Measurements from ENCODE around the gene NUDT4. TPM values are rescaled to one million over a fixed set of nuclear protein-coding genes. Genes with fewer than 3 reads are reported as not detected.
A peak's percentile ranks its signal among the peaks of the same experiment; 100 is the strongest.
"Not testable (repeated sequence)": the region's sequence is repeated elsewhere in the genome, so short reads cannot be mapped to it uniquely, and the experiment has no call there.

The NUDT4 gene
- total RNA-seq, 1 experiment from 2014 or later, result 38.3 TPM

- DNase-seq (ENCODE audit: low read depth), result no peak
These were observed 11.3 kb upstream of the NUDT4 start for GRCh38 chr12:93366422-93366821.

GRCh38 chr12:93368766-93369165, 9.0 kb upstream of the NUDT4 start:
- no peak for DNase-seq (ENCODE audit: low read depth)

- no peak for DNase-seq (ENCODE audit: low read depth)
These were observed 8.2 kb upstream of the NUDT4 start for GRCh38 chr12:93369505-93369904.

GRCh38 chr12:93370947-93371346, 6.8 kb upstream of the NUDT4 start:
- no peak for DNase-seq (ENCODE audit: low read depth)

- DNase-seq (ENCODE audit: low read depth), result no peak
These were observed 3.6 kb upstream of the NUDT4 start for GRCh38 chr12:93373961-93374656.

GRCh38 chr12:93375906-93376305, 1.8 kb upstream of the NUDT4 start:
- no peak for DNase-seq (ENCODE audit: low read depth)

- DNase-seq (ENCODE audit: low read depth), result peak; percentile 26
These were observed 1.1 kb upstream of the NUDT4 start for GRCh38 chr12:93376436-93377251.

GRCh38 chr12:93378196-93378997, 672 bp downstream of the NUDT4 start:
- peak; percentile 71 for DNase-seq (ENCODE audit: low read depth)

GRCh38 chr12:93378998-93379325, 1.2 kb downstream of the NUDT4 start:
- no peak for DNase-seq (ENCODE audit: low read depth)

GRCh38 chr12:93379326-93379980, 1.7 kb downstream of the NUDT4 start:
- DNase-seq (ENCODE audit: low read depth), result peak; percentile 23

GRCh38 chr12:93379981-93380361, 2.2 kb downstream of the NUDT4 start:
- DNase-seq (ENCODE audit: low read depth), result no peak

- DNase-seq (ENCODE audit: low read depth), result peak; percentile 34
These were observed 2.9 kb downstream of the NUDT4 start for GRCh38 chr12:93380480-93381121.

- no peak for DNase-seq (ENCODE audit: low read depth)
These were observed 3.6 kb downstream of the NUDT4 start for GRCh38 chr12:93381161-93381975.

GRCh38 chr12:93381976-93382437, 4.3 kb downstream of the NUDT4 start:
- not testable (repeated sequence) for DNase-seq (ENCODE audit: low read depth)

- peak; percentile 61 for DNase-seq (ENCODE audit: low read depth)
These were observed 10.1 kb downstream of the NUDT4 start for GRCh38 chr12:93387780-93388179.

- DNase-seq (ENCODE audit: low read depth), result no peak
These were observed 12.3 kb downstream of the NUDT4 start for GRCh38 chr12:93390031-93390430.

GRCh38 chr12:93390549-93391297, 13.0 kb downstream of the NUDT4 start:
- DNase-seq (ENCODE audit: low read depth), result no peak

GRCh38 chr12:93393425-93393824, 15.7 kb downstream of the NUDT4 start:
- no peak for DNase-seq (ENCODE audit: low read depth)

GRCh38 chr12:93397412-93397811, 19.7 kb downstream of the NUDT4 start:
- DNase-seq (ENCODE audit: low read depth), result no peak

All from LHCN-M2 (cell line).